Duodenal mucosa (tissue), 2 donors: ENCODE measurements around the gene NINJ1.

Experiments used
- H3K27ac ChIP-seq: one replicate; pipeline ENCODE4 v1.7.0; 2013; ENCODE audit warnings: low read depth, low read length
- H3K27me3 ChIP-seq, 2 donors: one replicate each; pipeline ENCODE4 v1.7.0; 2013; ENCODE audit warnings: low read length in 2 of 2, control low read depth in 1 of 2; ENCODE audit not compliant: insufficient read depth in 2 of 2, control insufficient read depth in 1 of 2
- H3K36me3 ChIP-seq, 2 donors: one replicate each; pipeline ENCODE4 v1.7.0; 2013; ENCODE audit warnings: low read length in 2 of 2, control low read depth in 1 of 2; ENCODE audit not compliant: insufficient read depth in 2 of 2, control insufficient read depth in 1 of 2
- H3K4me1 ChIP-seq, 2 donors: one replicate each; pipeline ENCODE4 v1.7.0; 2013; ENCODE audit warnings: low read length in 2 of 2, control low read depth in 1 of 2; ENCODE audit not compliant: insufficient read depth in 2 of 2, control insufficient read depth in 1 of 2
- H3K4me3 ChIP-seq, 2 donors: one replicate each; pipeline ENCODE4 v1.7.0; 2013; ENCODE audit warnings: low read length in 2 of 2, low read depth in 1 of 2
- H3K9ac ChIP-seq, 2 donors: one replicate each; pipeline ENCODE4 v1.7.0; 2013; ENCODE audit warnings: low read length in 2 of 2, low read depth in 1 of 2
- H3K9me3 ChIP-seq, 2 donors: one replicate each; pipeline ENCODE4 v1.7.0; 2013; ENCODE audit warnings: low read length in 2 of 2, control low read depth in 1 of 2; ENCODE audit not compliant: control insufficient read depth in 1 of 2

NINJ1 gene

DNA sequence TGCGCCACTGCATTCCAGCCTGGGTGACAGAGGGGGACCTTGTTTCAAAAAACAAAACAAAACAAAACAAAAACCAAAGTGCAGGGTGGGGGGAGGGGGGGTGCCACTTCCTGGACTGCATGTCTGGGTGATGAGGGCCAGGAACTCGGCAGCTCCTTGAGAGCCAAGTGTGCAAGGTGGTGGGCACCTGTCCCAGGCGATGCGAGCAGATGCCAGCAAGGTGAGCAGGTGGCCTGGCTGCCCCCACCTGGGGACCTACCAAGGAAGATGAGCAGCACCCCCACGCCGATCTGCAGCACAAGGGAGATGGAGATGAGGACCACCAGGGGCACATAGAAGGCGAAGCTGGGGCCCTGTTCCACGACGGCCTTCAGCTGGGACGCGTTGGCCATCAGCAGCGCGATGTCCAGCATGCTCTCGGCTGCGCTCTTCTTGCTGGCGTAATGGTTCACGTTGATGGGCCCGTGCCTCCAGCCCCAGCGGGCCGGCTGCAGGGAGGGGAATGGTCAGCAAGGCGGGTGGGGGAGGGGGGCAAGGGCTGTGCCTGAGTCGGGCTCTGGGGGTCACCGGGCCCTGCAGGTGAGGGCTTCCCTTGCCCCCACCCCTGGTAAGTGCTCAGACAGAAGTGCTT is 7.8 kb downstream of the NINJ1 start:
- Histone ChIP-seq H3K4me1 (peaks cover 35 to 39% of the 10 kb centered on the region in 2 donors), H3K27ac (no peak overlapping the region), H3K9me3 (no peaks in the 10 kb centered on the region), H3K27me3 (no peaks in the 10 kb centered on the region), H3K36me3 (peaks cover 11 to 28% of the 10 kb centered on the region in 2 donors), H3K4me3 (no peak overlapping the region), H3K9ac (no peak overlapping the region)

- H3K27ac ChIP-seq, result no peak overlapping the region
Measured at GRCh38 chr9:93125331-93125894, 8.6 kb downstream of the NINJ1 start.

DNA sequence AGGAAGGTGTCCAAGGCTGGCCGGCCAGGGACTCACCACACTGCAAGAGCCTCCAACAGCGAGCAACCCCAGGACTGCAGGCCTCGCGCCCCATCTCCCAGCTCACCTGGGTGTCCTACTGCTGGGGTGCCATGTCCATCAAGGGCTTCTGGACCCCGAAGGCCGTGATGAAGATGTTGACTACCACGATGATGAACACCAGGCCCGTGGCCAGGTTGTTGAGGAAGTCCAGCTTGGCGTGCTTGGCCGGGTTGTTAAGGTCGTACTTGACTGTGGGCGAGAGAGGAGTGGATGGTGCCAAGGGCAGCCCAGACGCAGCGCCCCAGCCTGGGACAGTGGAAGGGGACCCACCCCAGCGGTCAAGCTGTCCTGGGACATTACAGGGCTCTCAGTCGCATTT is 9.3 kb downstream of the NINJ1 start:
- no peak overlapping the region for H3K27ac ChIP-seq
- H3K4me1 ChIP-seq, result peaks cover 27% of the 10 kb centered on the region in 2 donors

More at GRCh38 chr9:93125331-93125894, 8.6 kb downstream of the NINJ1 start:
- Histone ChIP-seq H3K36me3 (peaks cover 11 to 28% of the 10 kb centered on the region in 2 donors), H3K9me3 (no peaks in the 10 kb centered on the region), H3K4me1 (peaks cover 28 to 30% of the 10 kb centered on the region in 2 donors), H3K27me3 (no peaks in the 10 kb centered on the region), H3K4me3 (no peak overlapping the region), H3K9ac (no peak overlapping the region)

DNA sequence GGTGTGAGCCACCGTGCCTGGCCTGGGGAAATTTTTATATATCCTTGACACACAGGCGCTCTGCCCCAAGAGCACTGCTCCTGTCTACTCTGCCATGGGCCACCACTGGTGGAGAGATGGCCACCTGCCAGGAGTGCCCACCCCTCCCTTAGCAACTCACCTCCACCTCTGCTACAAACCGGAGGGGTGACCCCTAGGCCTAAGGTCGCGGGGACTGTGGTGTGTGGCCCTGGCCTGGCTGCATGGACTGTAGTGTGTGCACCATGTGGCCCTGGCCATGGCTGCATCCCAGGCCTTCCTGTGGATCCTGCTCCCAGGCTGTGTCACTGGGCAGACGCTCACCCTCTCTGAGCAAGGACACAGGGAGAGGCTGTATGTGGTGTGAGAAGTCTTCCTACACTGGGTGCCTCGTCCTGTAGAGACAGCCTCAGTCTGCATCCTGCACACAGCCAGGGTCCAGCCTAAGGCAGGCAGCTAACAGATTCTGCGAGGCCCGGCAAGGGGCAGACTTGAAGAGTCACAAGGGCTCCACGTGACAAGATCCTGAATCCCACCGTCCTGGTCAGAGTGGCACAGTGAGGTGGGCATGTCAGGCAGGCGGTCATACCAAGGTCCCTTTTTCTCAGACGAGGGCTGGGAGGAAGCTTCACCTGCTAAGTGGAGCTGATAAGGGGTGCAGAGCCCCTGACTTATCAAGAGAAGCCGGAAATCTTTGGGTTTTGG is 10.3 kb downstream of the NINJ1 start:
- no peaks in the 10 kb centered on the region for H3K9me3 ChIP-seq
- no peaks in the 10 kb centered on the region for H3K27me3 ChIP-seq
- peaks cover 28 to 29% of the 10 kb centered on the region in 2 donors for H3K4me1 ChIP-seq
- no peak overlapping the region for H3K27ac ChIP-seq
- no peak overlapping the region for H3K9ac ChIP-seq
- H3K4me3 ChIP-seq, result no peak overlapping the region
- H3K36me3 ChIP-seq, result peaks cover 11 to 28% of the 10 kb centered on the region in 2 donors

More for the DNA sequence above, 9.3 kb downstream of the NINJ1 start:
- Histone ChIP-seq H3K27me3 (no peaks in the 10 kb centered on the region), H3K9ac (no peak overlapping the region), H3K4me3 (no peak overlapping the region), H3K9me3 (no peaks in the 10 kb centered on the region), H3K36me3 (peaks cover 11 to 28% of the 10 kb centered on the region in 2 donors)

DNA sequence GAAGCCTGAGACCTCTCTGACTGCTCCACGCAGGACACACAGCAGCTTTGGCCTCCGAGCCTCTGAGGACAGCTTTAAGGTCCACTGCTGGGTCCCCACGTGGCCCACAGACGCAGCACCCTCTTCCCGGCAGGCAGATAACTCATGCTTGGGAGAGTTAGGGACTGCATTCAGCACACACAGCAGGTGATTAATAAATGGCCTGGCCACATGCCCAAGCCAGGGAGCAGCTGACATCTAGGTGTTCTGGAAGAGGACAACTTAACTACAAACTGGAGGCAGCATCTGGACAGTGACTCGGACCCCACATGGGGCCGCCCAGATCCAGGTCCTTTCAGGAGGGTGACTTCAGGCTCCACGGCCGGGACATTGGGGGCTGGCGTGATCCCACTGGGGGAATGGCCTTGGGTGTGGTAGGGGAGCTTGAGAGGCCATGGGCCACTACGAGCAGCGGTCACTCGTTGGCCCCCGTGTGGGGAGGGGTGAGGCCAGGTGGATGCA is 11.3 kb downstream of the NINJ1 start:
- H3K27ac ChIP-seq, result no peak overlapping the region
- no peaks in the 10 kb centered on the region for H3K27me3 ChIP-seq
- H3K4me1 ChIP-seq, result peaks cover 28 to 29% of the 10 kb centered on the region in 2 donors
- H3K9ac ChIP-seq, result no peak overlapping the region
- H3K36me3 ChIP-seq, result peaks cover 11 to 28% of the 10 kb centered on the region in 2 donors
- no peak overlapping the region for H3K4me3 ChIP-seq
- no peaks in the 10 kb centered on the region for H3K9me3 ChIP-seq

GRCh38 chr9:93121316-93122241 is 12.5 kb downstream of the NINJ1 start:
- H3K36me3 ChIP-seq, result peaks cover 11 to 28% of the 10 kb centered on the region in 2 donors
- no peak overlapping the region for H3K4me3 ChIP-seq
- H3K9ac ChIP-seq, result no peak overlapping the region
- no peak overlapping the region for H3K27ac ChIP-seq
- no peaks in the 10 kb centered on the region for H3K9me3 ChIP-seq
- peaks cover 20 to 22% of the 10 kb centered on the region in 2 donors for H3K4me1 ChIP-seq
- H3K27me3 ChIP-seq, result no peaks in the 10 kb centered on the region

GRCh38 chr9:93120846-93121315 is 13.2 kb downstream of the NINJ1 start:
- Histone ChIP-seq H3K27ac (no peak overlapping the region), H3K9me3 (no peaks in the 10 kb centered on the region), H3K36me3 (peaks cover 11 to 24% of the 10 kb centered on the region in 2 donors), H3K27me3 (no peaks in the 10 kb centered on the region), H3K9ac (no peak overlapping the region), H3K4me3 (no peak overlapping the region), H3K4me1 (peaks cover 13 to 21% of the 10 kb centered on the region in 2 donors)

DNA sequence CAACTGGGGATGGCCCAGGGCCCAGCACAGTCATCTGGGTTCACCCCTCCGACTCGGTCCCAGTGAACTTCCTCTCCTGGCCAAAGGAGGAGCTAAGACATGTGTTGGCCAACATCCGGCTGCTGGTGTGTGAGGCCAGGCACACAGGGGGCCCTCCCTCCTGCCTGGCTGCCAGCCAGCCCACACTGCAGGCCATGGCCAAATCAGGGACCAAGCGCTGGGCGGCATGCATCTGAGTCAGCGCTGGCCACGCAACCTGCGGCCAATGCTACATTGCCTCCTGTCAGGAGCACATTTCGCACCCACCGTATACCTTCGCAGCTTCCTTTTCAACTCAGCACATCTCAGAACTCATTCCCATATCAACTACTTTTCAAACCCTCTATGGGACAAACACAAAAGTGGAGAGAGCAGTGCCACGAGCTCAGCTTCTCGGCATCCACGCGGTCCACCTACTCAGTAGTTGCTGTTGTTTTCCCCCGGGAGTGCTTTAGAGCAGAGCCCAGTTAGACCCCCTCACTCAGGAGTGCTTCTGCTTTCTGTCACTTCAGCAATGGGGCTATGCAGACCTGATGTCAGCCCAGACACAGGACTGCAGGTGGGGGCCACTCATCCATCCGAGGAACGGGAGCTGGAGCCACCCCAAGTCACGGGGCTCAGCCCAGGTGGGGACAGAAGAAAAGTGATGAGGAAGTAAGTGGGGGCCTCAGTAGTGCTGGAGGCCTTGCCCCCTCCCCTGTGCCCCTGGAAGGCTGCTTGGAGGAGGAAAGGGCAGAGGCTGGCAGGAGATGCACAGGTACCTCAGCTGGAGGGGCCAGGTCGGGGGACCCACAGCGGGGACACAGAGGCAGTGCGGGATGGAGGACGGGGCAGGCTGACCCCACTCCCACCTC is 13.9 kb downstream of the NINJ1 start:
- Histone ChIP-seq H3K4me3 (no peak overlapping the region), H3K27me3 (no peaks in the 10 kb centered on the region), H3K4me1 (peaks cover 12 to 17% of the 10 kb centered on the region in 2 donors), H3K36me3 (peaks cover 11 to 24% of the 10 kb centered on the region in 2 donors), H3K9ac (no peak overlapping the region), H3K27ac (peak overlapping the region; percentile 58), H3K9me3 (no peaks in the 10 kb centered on the region)

DNA sequence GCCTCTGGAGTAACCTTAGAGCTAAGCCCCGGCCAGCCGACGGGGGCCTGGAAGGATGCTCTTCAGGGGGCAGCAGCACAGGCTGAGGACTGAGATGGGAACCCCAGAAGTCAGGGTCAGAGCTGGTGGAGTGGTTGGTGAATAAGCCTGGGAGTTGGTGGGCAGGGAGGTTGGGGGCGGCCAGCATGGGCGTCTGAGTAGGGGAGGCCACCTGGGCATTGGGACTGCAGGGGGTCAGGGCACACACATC is 14.4 kb downstream of the NINJ1 start:
- Histone ChIP-seq H3K9me3 (no peaks in the 10 kb centered on the region), H3K27ac (peak overlapping the region; percentile 58), H3K9ac (no peak overlapping the region), H3K27me3 (no peaks in the 10 kb centered on the region), H3K4me3 (no peak overlapping the region), H3K4me1 (peaks cover 12 to 17% of the 10 kb centered on the region in 2 donors), H3K36me3 (peaks cover 11 to 22% of the 10 kb centered on the region in 2 donors)
